Lower leg skin (tissue), 4 donors: ENCODE measurements around the gene CNTNAP5. TPM values are rescaled to one million over a fixed set of nuclear protein-coding genes. Genes with fewer than 3 reads are reported as not detected.

Experiments
- DNase-seq, 2 donors: peaks; one replicate each; pipeline ENCODE4 v3.0.0-alpha.2; 2019; ENCODE audit warnings: low spot score in 2 of 2
- H3K4me3 ChIP-seq: fragments of 200-600 bp; sonication (generic); 2 replicates; pipeline ENCODE4 v1.5.1; 2017; ENCODE audit warnings: mild to moderate bottlenecking, low read depth; ENCODE audit not compliant: poor library complexity, severe bottlenecking
- CTCF ChIP-seq, 3 donors: fragments of 450-650 bp; IDR thresholded peaks; one replicate each; pipeline ENCODE4 v1.5.1; 2016; ENCODE audit warnings: antibody characterized with exemption in 3 of 3, mild to moderate bottlenecking in 3 of 3, moderate library complexity in 2 of 3
- POLR2A ChIP-seq, 2 donors: fragments of 450-650 bp; IDR thresholded peaks; one replicate each; pipeline ENCODE4 v1.6.1; 2016 to 2017; ENCODE audit warnings: antibody characterized with exemption in 2 of 2, mild to moderate bottlenecking in 1 of 2, moderate library complexity in 1 of 2
- WGBS, 2 donors: methylation state at CpG; one replicate each; pipeline ENCODE4 v1.1.5; 2018; 5-methylcytosine and 5-hydroxymethylcytosine counted together
- intact Hi-C: fragments of 100-400 bp; cut with DNase I; formaldehyde crosslinking; loops from one replicate; pipeline ENCODE4 v1.15.0; 2023; ENCODE audit warnings: low total_unique reads
- total RNA-seq, 4 donors: library from RNA; depleted of rRNA; stranded (reverse); fragments of >200 nt; gene quantifications; one replicate each; pipeline ENCODE4 v1.1.0, GENCODE V29; 2016

CNTNAP5 gene
- total RNA-seq, 4 donors from 2014 or later: not detected

DNA sequence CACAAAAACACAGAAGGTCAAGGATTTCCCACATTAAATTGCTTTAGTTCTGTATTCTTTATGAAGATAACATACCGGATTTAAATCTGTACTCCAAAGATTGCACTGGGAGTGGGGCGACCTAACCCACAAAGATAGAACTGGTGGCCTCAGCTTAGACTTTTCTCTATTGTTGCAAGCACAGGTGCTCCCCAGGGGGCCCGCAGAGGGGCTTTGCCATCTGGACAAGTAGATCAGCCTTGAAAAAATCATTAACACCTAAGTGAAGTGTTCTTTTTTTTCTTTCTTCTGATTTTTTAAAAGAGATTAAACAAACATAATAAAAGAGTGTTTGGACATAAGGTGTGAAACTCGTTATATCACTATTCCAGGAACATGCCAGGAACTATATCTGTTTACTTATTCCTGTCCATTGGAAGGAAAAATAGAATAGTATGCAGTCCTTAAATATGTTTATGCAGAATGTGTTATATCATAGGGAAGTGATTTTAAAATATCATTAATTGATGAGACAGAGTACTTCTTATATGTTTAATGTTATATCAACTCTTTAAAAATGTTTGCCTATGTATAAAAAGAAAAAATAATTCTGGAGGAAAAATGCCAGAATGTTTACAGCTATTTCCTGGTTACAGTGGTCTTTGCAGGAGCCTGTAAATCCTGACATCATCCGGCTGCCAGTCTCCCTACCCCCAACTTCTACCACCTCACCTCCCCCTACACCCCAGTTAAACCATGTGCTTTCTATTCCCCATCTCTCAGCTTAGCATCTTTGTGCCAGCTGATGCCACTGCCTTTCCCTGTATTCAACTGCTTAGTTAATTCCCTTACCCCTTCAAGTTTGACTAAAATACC is 679.2 kb downstream of the CNTNAP5 start:
- TF ChIP-seq POLR2A (IDR thresholded peaks at IDR 0.05) (no peak), CTCF (IDR thresholded peaks at IDR 0.05) (no peak)
- intact Hi-C loops: no loop called here
- WGBS, 2 donors: 56 to 57% methylated on average over 5 of the region's 5 CpGs
- DNase-seq: no peak
- no peak overlapping the region for H3K4me3 ChIP-seq

- WGBS, 2 donors: 72 to 88% methylated on average over 3 of the region's 3 CpGs
- TF ChIP-seq POLR2A (IDR thresholded peaks at IDR 0.05) (no peak), CTCF (IDR thresholded peaks at IDR 0.05) (no peak)
- intact Hi-C loops: no loop called here
- no peak for DNase-seq
- H3K4me3 ChIP-seq: no peak overlapping the region
These were observed 683.6 kb downstream of the CNTNAP5 start for GRCh38 chr2:124708661-124709060.

DNA sequence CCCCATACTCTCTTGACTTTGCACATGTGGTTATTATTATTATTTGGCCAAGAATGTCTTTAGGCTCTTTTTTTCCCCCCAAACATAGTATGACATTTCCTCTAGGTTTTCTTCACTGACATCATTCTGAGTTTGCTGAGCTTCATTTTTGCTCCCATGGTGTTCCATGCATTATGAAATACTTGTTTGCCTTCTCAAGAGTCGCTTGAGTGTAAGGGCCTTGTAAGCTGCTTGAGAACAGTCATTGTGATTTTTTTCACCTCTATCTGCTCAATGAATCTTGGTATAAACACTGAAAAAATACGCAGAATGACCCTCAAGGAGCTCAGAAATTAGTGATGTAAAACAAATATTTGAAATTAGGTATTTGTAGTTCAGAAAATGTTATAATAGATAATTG is 688.9 kb downstream of the CNTNAP5 start:
- no peak for TF ChIP-seq POLR2A (IDR thresholded peaks at IDR 0.05)
- no peak for TF ChIP-seq CTCF (IDR thresholded peaks at IDR 0.05)
- H3K4me3 ChIP-seq: no peak overlapping the region
- 60 to 89% methylated on average over 2 of the region's 2 CpGs for WGBS, 2 donors
- DNase-seq: no peak
- intact Hi-C loops: no loop called here

- no peak for TF ChIP-seq CTCF (IDR thresholded peaks at IDR 0.05)
- no peak for TF ChIP-seq POLR2A (IDR thresholded peaks at IDR 0.05)
- intact Hi-C loops: no loop called here
- DNase-seq: no peak
- H3K4me3 ChIP-seq: no peak overlapping the region
These were observed 700.1 kb downstream of the CNTNAP5 start for GRCh38 chr2:124725187-124725586.

GRCh38 chr2:124740636-124741035 is 715.5 kb downstream of the CNTNAP5 start:
- intact Hi-C loops: no loop called here

More at GRCh38 chr2:124740636-124741035, 715.5 kb downstream of the CNTNAP5 start:
- H3K4me3 ChIP-seq: no peak overlapping the region
- 11 to 61% methylated on average over 2 of the region's 2 CpGs for WGBS, 2 donors
- DNase-seq: no peak
- TF ChIP-seq POLR2A (IDR thresholded peaks at IDR 0.05) (no peak), CTCF (IDR thresholded peaks at IDR 0.05) (no peak)
